IPS DF 19.7 (cell line): Measurements from ENCODE around the gene VPS39.

Source experiments
- DNase-seq: peaks from one replicate; pipeline ENCODE4 v3.0.0-alpha.2; 2013; ENCODE audit warnings: low read depth, low spot score

VPS39 gene

GRCh38 chr15:42131826-42132806 is 76.0 kb downstream of the VPS39 start:
- DNase-seq: no peak

DNA sequence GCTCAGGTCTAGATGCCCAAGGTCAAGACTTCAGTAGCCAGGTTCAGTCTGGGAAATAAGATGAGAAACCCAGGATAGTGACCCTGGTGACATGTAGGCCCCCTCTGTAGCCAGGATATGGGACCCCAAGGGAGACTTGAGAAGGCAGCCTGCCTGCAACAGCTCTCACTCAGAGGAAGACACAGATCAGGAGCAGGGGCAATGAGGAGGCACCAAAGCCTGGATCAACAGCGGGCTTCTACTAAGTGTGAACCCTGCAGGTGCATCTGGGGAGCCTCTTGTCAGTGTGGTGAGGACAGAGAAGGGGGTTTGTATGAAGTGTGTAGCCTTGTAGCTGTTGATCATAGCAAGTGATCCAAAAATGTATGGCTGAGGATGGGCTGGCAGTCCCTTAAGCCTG is 77.1 kb downstream of the VPS39 start:
- DNase-seq: no peak

DNA sequence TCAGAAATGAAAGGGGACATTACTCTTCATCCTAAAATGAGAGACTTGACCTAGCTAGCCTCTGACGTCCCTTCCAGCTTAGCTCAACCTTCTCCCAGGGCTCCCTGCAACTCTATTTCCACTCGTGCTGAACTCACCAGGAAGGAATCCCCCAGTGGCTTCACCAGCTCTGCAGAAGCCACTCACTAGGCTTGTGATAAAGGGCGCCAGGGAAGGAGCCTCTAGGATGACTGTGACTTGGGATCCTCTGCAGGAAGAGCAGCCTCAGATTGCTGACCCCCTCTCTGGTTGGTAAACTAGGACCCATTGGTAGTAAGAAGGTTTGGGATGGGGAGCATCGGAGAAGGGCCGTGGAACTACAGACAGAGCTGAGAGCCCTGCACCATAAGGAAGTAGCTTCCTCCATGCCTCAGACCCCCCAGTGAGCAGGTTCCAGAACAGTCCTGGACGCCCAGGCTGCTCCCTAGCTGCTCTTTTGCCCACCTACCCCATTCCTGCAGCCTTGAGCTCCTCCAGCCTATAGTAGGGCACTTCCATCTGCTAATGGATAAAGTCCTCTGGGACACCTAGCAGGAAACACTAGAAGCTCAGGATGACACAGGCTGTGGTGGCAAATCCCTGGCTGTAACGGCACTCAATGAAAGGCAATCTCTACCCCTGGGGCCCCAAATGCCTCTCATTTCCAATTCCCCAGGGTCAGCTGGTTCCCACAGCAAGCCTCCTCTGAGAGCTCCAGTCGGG is 77.7 kb downstream of the VPS39 start:
- DNase-seq: no peak

DNA sequence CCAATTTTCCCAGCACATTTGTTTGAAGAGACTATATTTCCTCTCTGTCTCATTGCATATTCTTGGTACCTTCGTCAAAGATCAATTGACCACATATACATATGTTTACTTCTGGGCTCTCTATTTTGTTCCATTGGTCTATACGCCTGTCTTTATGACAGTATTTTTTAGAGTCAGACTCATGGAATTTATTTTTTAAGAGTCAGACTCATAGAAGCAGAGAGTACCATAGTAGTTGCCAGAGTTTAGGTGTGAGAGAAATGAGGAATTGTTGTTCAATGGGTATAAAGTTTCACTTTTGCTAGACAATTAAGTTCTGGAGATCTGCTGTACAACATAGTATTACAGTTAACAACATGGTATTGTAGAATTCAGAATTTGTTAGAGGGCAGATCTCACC is 78.7 kb downstream of the VPS39 start:
- no peak for DNase-seq

DNA sequence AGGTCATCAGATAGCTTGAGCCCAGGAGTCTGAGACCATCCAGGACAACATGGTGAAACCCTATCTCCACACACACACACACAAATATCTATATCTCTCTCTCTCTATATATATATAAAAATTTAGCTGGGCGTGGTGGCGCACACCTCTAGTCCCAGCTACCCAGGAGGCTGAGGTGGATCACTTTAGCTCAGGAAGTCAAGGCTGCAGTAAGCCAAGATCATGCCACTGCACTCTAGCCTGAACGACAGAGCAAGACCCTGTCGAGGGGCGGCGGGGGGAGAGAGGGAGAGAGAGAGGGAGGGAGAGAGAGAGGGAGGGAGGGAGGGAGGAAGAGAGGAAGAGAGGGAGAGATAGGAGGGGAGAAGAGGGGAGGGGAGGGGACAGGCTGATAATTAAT is 79.6 kb downstream of the VPS39 start:
- no peak for DNase-seq

- no peak for DNase-seq
Observed at GRCh38 chr15:42123546-42123945, 84.6 kb downstream of the VPS39 start.

- DNase-seq: no peak
Observed at GRCh38 chr15:42121682-42122081, 86.4 kb downstream of the VPS39 start.

DNA sequence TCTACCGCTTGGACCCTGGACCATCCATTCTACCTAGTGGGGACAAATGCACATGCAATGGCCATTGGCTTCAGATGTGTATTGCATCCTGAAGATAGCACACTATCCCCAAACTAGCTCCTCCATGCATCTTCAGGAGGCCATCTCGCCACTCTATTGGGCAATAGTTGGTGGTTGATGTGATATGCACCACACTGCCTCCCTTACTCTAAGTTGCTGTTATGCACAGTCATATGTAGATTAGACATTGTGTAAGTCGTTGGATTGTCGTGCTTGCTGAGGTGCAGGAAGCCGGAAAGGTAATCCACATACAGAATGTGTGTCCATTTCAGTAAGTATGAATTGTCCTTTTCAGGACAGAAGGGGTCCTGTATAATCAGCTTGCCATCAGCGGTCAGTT is 87.1 kb downstream of the VPS39 start:
- no peak for DNase-seq

- DNase-seq: no peak
Observed at GRCh38 chr15:42120285-42120684, 87.8 kb downstream of the VPS39 start.

DNA sequence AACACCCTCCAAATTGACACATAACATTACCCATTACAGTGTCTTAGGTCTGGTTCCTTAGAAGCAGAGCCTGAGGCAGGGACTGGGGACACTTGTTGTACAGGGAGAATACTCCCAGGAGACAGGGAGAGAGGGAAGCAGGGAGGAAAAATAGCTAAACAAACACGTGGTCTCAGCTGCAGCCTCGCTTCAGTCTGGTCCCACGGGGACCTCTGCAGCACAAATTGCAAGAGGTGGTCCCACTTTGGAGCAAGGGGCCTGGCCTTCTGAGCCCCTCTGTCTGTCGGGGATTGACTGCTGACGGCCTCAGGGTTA is 88.7 kb downstream of the VPS39 start:
- DNase-seq: no peak

GRCh38 chr15:42118650-42119445 is 89.3 kb downstream of the VPS39 start:
- DNase-seq: no peak

DNA sequence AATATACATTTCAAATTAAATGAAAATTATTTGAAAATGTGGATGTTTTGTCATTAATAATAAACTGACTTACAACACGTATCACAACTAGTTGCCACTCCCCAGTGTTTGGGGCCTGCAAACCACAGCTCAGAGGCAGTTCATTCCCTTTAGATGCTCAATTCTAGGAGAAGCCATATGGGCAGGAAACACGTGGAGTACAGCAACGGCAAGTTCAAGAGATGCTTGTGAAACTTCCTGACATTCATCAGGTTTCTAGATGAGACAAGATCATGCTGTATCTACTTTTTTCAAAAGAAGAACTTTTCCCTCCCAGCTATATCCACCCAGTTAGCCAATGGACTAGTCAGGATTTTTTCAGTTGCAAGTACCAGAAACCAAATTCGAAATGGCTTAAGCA is 96.2 kb downstream of the VPS39 start:
- no peak for DNase-seq

- no peak for DNase-seq
Observed at GRCh38 chr15:42110367-42110766, 97.7 kb downstream of the VPS39 start.

GRCh38 chr15:42108806-42109205 is 99.3 kb downstream of the VPS39 start:
- DNase-seq: no peak
